HG02938 (cell line): Measurements from ENCODE around the gene DIAPH3.

Experiments
- ATAC-seq: cut with Tn5 transposase; IDR thresholded peaks from one replicate; pipeline ENCODE4 v1.9.1; 2021; ENCODE audit warnings: mild to moderate bottlenecking, moderate library complexity; ENCODE audit not compliant: unreplicated experiment

The DIAPH3 gene

DNA sequence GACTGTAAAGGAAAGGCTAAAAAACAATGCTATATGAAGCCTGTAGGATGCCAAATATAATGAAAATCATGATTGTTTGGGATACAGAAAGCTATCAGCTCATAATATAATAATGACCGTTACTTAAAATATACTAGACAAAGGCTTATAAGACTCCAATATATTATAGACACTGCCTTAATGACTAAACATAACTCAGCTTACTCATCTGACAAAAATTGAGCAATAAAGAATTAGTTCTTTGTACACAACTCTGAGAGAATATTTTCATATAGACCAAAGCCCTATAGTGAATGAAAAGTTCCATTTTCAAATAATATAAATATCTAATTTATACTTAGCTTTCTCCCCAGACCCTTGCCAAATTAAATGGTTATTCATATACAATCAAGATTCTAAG lies 283.3 kb downstream of the DIAPH3 start:
- no peak for ATAC-seq

DNA sequence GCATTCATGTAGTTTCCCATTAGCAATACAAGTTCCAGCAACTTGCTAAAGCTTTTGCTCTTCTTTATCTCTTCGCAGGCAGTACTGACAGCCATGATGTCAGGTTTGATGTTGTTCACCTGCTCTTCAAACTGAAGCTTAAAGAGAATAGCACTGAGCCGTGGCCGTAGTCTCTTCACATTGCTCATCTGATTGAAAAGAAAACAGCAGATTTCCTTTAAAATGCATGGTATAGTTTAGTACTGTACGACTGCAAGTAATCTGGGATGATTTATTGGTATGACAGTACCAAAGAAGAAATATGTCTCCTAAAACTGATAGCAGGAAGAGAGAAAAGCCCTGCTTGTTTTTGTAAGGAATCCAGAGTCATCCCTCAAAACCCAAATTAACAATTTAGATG lies 284.4 kb downstream of the DIAPH3 start:
- ATAC-seq = no peak

DNA sequence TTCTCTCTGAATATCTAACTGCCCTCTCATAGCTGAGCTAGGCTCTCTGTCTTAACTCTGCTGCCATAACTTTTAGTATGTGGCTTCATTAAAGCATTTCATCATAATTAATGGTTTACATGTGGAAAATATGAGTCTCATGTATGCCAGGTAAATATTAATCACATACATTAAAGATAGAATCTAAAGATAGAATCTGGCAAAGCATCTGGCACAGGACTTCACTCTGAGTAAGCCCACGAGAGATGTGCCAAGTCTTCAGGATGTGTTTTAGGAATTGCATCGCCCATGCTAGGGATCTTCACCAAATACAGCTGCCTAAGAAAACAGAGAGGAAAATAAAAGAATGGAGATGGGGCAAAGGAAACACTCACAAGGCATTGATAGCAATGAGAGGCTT lies 285.8 kb downstream of the DIAPH3 start:
- ATAC-seq = no peak

DNA sequence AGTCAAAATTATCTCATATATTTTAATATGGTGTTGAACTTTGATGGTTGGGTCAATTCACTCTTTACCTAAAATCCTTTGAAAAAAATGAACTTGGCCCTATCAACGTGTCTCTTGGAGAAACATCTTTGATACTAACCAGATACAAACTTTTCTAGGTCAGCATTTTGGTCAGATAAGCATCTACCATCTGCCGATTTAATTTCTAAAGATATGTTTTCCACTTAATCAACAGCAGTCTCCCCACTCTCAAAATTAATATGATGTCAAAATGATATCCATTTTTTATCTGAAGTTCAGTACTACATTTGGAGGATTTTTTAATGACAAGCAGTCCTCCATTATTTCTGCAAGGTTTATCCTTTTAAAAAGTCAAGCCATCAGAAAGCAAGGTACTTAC lies 288.8 kb downstream of the DIAPH3 start:
- ATAC-seq = no peak

DNA sequence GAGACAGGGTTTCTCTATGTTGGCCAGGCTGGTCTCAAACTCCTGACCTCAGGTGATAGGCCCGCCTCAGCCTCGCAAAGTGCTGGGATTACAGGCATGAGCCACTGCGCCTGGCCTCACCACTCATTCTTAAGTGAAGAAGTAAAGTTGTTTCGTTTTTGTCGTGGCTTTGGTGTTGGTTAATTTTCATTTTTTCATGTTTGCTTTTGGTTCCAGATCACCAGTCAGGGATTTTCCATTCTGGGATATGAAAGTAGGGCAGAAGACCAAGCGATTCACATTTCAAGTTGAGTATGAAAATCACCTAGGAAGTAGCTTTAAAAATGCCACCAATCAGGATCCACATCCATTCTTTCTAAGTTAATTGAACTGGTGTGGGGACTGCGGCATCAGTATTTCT lies 289.9 kb downstream of the DIAPH3 start:
- no peak for ATAC-seq

DNA sequence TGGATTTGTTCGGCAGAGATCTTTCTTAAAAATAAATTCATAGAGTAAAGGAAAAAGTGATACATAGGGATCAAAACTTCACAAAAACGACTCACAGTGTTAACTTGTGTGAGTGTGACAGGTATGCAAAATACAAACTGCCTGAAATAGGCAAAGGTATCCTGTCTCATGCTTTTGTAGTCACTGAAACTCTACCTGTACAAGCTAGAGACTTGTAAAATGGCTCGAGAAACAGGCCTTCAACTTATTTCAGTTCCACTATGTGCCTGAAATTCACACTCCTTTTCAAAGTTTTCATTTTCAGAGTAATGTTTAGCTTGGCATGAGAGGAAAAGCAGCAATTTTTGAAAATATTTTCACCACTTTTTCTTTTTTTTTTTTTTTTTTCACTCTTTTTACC lies 290.4 kb downstream of the DIAPH3 start:
- no peak for ATAC-seq

DNA sequence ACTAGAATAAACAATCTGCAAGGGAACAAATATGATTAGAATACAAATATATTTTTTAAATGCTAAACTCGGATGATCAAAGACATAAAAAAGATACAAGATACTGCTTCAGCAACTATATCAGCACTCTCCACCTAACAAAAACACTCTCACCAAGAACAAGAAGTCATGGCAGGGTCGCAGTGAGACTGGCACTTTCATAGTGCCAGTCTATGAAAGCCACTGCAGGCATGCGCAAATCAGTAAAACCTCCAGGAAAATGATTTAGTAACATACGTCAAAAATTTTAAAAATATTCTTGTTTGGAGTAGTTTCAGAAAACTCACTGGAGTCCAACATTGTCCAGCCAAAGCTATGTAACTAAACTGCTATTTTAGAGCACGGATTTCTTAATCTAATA lies 295.9 kb downstream of the DIAPH3 start:
- ATAC-seq = no peak

DNA sequence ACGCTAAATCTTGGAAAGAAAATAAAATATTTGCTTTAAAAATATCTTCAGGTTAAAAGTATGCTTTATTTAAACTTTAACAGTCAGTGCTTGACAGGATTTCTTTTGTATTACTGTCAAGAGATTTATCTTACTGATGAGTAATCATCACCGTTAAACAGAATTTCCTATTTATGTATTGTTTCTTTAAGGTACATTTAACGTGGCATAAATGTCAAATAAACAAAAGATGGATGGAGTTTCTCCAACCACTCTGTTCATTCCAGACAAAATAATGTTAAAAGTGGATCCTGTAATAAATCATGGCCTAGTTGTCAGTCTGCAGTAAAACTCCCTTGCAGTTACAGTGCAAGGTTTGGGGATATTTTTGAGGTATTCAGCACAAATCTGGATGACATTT lies 298.3 kb downstream of the DIAPH3 start:
- no peak for ATAC-seq

DNA sequence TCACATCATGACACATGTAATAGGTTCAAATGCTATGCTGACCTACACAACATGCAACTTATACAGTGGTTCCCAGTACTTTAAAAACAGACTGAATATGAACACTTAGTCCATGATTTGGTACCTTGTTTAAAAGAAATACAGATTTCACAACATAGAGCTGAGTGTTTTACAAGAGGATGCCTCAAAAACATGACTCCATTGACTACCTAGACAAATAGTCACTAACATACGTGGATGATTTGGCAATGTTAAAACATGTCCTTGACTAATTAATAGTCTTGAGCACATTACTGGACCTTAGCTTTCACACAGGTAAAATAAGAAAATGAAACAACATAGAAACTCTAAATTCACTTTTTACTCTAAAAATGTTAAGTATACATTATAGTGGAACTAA lies 300.1 kb downstream of the DIAPH3 start:
- no peak for ATAC-seq

DNA sequence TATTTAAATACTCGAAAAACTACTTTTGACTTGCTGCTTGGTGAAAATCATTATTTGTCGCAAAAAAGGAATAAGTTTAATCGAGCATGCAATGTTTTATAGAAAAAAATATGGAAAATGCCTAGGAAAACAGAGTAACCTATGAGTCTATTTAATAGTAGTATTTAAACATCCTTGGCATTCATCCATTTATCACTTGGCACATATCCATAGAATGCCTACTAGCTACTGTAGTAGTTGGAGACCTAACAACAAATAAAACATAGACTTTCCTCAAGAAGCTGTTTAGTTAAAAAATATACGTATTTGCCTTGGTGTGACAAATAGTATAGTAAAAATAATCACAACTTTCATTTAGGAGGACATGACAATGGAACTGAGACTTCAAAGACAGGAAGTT lies 302.1 kb downstream of the DIAPH3 start:
- ATAC-seq = no peak

DNA sequence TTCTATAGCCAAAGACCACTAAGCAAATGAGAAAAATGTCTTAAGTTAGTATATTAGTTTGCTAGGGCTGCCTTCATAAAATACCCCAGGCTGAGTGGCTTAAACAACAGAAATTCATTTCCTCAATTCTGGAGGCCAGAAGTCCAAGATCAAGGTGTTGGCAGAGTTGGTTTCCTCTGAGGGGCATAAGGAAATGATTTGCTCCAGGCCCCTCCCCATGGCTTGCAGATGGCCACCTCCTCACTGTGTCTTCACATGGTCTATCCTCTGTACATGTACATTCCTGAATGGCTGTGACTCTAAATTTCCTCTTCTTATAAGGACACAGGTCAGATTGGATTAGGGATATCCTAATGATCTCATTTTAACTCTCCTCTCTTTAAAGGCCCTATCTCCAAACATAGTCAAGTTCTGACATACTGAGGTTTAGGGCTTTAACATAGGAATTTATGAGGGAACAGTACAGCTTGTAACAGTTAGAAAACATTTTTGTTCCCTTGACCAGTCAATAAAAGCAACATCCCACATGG lies 307.4 kb downstream of the DIAPH3 start:
- no peak for ATAC-seq

DNA sequence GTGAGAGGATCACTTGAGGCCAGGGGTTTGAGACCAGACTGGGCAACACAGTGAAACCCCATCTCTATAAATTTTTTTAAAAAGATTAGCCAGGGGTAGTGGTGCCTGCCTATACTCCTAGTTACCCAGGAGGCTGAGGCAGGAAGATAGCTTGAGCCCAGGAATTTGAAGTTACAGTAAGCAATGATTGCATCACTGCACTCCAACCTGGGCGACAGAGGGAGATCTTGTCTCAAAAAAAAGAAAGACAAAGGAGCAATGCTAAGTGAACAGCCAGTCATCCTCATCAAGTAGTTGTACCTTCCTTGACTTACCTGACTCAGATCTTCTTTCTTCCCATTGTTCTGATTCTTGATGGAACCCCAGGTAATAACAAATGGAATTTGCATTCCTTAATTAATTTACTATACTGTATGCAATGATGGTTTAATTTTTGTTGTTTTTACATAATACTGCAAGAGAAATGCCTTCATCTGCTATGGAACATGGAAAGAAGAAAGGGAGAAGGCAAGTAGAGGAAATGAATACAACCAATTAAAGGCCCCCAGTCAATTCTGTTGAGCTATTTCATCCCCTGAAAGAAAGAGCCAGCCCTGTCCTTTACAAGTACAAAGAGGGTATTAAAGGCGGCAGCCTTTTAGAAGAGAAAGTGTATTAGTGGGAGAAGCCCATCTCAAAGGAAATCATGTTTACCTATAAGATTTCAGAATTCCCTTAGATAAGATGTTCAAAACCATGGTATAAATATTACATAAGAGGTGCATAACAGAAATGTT lies 316.7 kb downstream of the DIAPH3 start:
- no peak for ATAC-seq

DNA sequence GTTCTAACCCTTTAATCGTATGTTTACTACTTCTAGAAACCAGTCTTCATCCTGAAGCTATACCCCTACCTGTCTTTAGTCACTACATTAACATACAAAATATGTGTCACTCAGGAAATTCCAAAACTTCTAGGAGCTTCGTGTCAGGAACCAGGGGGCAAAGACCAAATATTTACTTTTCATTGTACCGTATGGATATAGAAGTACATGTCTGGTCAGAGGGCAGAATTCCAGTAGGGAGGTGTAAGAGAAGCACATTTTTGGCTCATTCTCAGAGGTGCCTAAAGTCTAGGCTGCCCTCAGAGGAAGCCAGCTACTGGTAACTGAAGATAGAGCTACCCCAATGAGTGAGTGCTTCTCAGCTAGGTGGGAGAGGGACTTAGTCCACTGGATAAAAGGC lies 320.7 kb downstream of the DIAPH3 start:
- no peak for ATAC-seq

DNA sequence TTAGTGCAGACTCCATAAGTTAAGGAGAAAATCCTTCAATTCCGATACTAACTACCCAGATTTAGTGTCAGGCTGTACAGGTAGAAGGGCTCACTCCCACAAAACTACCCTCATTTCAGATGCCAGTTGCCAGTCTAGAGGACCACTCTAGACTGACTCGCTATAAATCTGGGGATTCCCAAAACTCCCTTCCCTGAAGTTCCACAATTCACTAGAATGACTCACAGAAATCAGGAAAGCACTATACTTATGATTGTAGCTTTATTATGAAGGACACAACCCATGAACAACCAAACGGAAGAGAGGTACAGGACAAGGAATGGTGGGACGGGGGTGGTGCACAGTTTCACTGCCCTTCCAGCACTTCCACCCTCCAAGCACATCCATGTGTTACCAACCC lies 321.2 kb downstream of the DIAPH3 start:
- no peak for ATAC-seq

DNA sequence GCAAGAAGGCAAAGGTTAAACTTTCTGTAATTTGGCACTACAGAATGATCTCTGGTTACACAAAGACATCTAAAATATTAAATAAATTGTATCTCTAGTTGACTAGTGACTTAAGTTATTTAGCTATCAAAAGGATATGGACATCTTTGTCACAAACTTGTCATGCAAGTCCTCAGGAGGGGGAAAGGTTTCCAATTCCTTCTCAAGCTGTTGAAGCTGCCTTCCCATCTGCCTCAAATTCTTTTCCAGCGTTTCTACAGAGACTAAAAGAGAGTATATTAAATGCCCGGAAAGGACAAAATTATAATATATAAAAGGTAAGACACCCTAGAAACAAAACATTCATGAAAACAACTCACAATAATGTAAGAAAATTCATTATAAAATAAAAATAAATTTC lies 324.5 kb downstream of the DIAPH3 start:
- ATAC-seq = no peak

DNA sequence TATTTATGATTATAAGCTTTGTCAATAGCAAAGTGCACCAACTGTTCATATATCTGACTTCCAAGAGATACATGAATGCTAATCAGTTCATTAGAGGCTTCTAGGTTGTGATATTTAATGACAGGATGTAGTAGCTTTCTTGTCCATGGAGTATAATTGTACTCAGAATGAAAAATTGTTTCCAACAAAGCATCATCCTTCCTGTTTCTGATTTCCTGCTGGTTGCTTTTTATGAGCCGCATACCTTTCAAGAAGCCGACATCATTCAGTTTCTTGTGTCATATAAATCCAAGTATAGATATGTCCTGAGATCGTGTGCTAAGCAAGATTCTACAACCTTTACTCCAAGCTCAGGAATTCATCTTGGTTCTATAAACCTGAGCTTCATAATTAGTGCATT lies 326.6 kb downstream of the DIAPH3 start:
- ATAC-seq = no peak

DNA sequence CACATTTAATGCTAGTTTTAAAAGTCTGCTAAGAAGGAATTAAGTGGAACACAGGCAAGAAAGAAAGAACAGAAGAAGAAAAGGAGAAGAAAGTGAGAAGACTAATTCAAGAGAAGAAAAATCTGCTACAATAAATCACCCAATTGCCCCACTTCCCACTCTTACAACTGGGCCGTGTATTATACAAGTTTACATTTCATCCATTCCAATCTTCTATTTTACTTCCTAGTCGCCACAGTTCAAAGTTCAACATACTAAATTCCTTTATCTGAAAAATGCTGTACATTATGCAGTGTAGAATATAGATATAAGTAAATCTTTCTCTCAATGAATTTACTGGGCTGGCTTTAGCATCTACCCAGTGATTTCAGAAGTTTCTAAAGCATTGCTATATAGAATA lies 328.2 kb downstream of the DIAPH3 start:
- ATAC-seq = no peak

DNA sequence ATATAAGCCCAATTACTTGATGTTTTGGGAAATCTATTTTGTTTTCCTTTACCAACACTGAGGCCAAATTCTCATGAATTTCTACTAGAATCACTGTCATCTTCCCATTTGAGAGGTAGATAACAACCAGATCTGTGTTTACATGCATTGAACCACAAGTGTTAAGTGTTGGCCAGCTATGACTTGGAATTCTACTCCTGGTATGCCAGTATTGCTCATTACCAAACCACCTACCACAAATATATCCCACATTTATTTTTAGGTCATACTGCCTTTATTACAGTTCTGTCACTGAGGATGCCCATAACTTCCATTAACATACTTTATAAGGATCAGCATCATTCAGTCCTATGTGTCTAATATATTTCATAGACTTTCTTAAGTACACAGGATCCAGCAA lies 328.9 kb downstream of the DIAPH3 start:
- no peak for ATAC-seq

DNA sequence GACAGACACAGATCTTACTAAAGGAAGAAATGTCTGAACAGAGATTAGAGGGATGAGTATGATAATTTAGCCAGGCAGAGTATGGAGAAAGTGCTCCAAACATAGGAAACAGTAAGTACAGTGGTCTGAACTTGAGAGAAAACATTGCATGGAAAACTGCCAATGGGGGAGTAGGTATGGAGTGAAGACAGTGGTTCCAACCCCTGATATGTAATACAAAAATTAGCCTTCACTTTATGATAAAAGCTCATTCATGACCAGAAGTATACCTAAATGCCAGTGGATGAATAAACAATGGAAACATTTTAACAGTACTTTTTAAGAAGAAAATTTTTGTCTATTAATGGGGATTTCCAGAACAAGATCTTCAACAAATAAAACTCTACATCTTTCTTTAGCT lies 334.0 kb downstream of the DIAPH3 start:
- no peak for ATAC-seq

DNA sequence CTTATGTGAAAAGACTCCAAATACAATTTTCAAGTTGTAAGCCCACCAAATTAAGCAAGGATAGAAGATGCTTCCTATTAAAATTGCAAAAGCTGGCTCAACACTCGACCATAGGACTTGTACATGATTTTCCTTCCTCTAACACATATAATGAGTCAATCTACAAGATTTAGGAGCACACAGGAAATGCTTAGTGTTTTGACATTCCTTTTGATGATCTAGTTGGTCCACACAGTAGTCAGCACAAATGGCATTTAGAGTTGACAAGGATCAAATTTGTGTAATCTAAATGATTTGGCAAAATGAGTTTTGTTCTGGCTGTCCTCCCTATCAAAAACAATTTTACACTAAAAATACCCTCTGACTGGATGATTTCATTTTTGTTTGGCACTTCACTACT lies 340.2 kb downstream of the DIAPH3 start:
- ATAC-seq = no peak

DNA sequence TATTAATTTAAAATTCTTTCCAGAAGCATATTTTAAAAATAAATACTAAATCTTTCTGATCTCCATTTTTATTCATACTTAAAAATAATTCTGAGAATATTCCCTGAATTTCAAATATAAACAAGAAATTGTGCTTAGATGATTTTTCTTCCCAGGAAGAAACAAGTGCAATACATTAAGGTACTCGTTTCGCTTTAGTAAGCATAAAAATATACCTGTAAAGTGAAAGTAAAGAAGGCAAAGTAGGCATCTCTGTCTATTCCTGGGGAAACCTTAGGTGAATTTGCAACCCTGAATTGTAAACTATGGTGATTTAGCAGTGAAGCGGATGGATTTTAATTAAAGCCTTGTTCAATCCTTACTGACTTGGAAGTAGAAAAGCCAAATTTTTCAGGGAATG lies 354.2 kb downstream of the DIAPH3 start:
- no peak for ATAC-seq

DNA sequence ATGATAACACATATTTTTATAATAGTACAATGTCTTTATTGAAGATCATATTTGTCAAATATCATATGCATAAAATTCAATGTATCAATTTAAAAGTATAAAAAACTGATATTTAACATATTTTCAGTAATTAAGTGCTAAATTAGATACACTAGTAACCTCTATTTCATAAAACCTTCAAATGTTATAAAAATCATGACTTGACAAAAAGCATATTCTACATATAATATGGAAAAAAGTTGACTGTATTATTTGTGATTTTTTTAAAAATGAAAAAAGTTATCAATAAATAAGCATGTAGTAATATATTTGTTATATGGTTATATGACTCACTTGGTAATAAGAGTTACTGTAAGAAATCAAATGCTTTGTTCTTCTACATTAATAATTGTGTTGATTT lies 356.9 kb downstream of the DIAPH3 start:
- ATAC-seq = no peak
